Uterus (tissue), 2 donors: Measurements from ENCODE around the gene QSOX2.

Experiments
- CTCF ChIP-seq, 4 experiments: fragments of 200-600 bp in 2 of 4; fragments of 450-650 bp in 2 of 4; sonication (generic) in 2 of 4; IDR thresholded peaks; one replicate each; pipeline ENCODE4 v1.5.1; 2016 to 2019; ENCODE audit warnings: antibody characterized with exemption in 4 of 4, mild to moderate bottlenecking in 2 of 4, moderate library complexity in 1 of 4
- POLR2A ChIP-seq, 2 donors: fragments of 450-650 bp; IDR thresholded peaks; one replicate each; pipeline ENCODE4 v1.6.1; 2016; ENCODE audit warnings: antibody characterized with exemption in 2 of 2, mild to moderate bottlenecking in 1 of 2, moderate library complexity in 1 of 2

GRCh38 chr9:136247947-136248637, 2.5 kb upstream of the QSOX2 start:
- TF ChIP-seq CTCF (IDR thresholded peaks at IDR 0.05) = no peak
- TF ChIP-seq POLR2A (IDR thresholded peaks at IDR 0.05) = no peak
